IMR-90 (cell line): Measurements from ENCODE around the gene C1GALT1.

ENCODE experiments used
- BHLHE40 ChIP-seq: fragments of 150-350 bp; IDR thresholded peaks from 2 replicates; pipeline ENCODE4 v1.6.1; 2016; ENCODE audit warnings: mild to moderate bottlenecking, low read depth, low read length
- CEBPB ChIP-seq: IDR thresholded peaks from 2 replicates; pipeline ENCODE4 v1.6.1; 2012; ENCODE audit warnings: low read depth, low read length, improper control_type of control experiment
- CHD1 ChIP-seq: IDR thresholded peaks from 2 replicates; pipeline ENCODE4 v1.6.1; 2012; ENCODE audit warnings: low read depth, low read length, improper control_type of control experiment
- CTCF ChIP-seq: conservative IDR thresholded peaks from 2 replicates; pipeline ENCODE4 v1.5.1; 2012; ENCODE audit warnings: mild to moderate bottlenecking, low read depth, low read length, improper control_type of control experiment
- ELK1 ChIP-seq: fragments of 150-350 bp; IDR thresholded peaks from 2 replicates; pipeline ENCODE4 v1.6.1; 2016; ENCODE audit warnings: low read depth, mild to moderate bottlenecking, low read length, moderate library complexity, borderline replicate concordance
- POLR2A ChIP-seq: IDR thresholded peaks from 2 replicates; pipeline ENCODE4 v1.6.1; 2012; ENCODE audit warnings: mild to moderate bottlenecking, low read depth, low read length
- RAD21 ChIP-seq: IDR thresholded peaks from 2 replicates; pipeline ENCODE4 v1.6.1; 2012; ENCODE audit warnings: low read length, improper control_type of control experiment
- RCOR1 ChIP-seq: IDR thresholded peaks from 2 replicates; pipeline ENCODE4 v1.6.1; 2012; ENCODE audit warnings: mild to moderate bottlenecking, low read length, improper control_type of control experiment; ENCODE audit not compliant: insufficient replicate concordance
- RFX5 ChIP-seq: IDR thresholded peaks from 2 replicates; pipeline ENCODE4 v1.8.0; 2012; ENCODE audit warnings: low read depth, mild to moderate bottlenecking, low read length, moderate library complexity
- SMC3 ChIP-seq: fragments of 150-350 bp; IDR thresholded peaks from 2 replicates; pipeline ENCODE4 v1.6.1; 2016; ENCODE audit warnings: low read depth, mild to moderate bottlenecking, antibody characterized with exemption, low read length, moderate library complexity
- USF2 ChIP-seq: fragments of 150-350 bp; IDR thresholded peaks from 2 replicates; pipeline ENCODE4 v1.6.1; 2017; ENCODE audit warnings: mild to moderate bottlenecking, antibody characterized with exemption, low read length, low read depth

GRCh38 chr7:7178906-7179305 is 3.4 kb upstream of the C1GALT1 start:
- TF ChIP-seq CTCF (no peak), RFX5 (no peak), POLR2A (no peak), BHLHE40 (no peak), ELK1 (no peak), USF2 (no peak), SMC3 (no peak), CHD1 (no peak), RCOR1 (no peak), RAD21 (no peak), CEBPB (no peak)
